ENCODE results near the gene CACNA1H.

DNA sequence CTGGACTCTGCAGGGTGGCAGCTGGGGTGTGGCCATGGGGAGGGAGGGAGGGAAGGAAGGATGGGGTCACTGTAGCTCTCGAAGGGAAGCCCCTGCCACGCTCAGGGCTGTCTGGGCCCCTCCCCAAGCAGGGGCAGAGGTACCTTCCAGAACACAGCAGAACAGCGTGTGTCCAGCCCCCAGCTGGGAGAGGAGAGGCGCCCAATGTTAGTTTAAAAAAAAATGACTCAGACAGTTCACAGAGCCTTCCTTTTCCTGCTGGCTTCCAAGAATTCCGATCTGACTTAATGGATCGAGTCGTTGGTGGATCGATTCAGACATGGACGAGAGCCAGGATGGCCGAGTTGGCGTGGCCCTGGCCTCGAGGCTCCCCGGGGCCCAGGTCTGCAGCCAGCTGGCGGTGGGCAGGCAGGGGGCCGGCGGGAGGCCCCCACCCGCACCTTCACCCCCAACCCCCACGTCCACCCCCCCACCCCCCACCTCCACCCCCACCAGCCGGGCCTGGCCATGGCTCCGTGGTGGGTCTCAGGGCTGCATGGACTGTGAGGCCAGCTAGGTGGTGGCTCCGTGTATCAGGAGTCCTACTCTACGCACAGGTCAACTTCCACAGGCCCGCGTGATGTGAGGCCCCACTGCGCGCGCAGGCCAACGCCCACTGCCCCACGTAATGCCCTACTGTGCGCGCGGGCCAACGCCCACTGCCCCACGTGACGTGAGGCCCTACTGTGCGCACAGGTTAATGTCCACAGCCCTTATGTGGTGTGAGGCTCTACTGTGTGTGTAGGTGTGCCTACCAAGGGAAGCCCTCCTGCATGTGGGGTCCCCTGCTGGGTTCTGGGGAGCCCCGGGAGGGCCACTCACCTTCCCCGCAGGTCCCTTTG, 21.8 kb downstream of the CACNA1H start:
- TF ChIP-seq, protein P1, sequence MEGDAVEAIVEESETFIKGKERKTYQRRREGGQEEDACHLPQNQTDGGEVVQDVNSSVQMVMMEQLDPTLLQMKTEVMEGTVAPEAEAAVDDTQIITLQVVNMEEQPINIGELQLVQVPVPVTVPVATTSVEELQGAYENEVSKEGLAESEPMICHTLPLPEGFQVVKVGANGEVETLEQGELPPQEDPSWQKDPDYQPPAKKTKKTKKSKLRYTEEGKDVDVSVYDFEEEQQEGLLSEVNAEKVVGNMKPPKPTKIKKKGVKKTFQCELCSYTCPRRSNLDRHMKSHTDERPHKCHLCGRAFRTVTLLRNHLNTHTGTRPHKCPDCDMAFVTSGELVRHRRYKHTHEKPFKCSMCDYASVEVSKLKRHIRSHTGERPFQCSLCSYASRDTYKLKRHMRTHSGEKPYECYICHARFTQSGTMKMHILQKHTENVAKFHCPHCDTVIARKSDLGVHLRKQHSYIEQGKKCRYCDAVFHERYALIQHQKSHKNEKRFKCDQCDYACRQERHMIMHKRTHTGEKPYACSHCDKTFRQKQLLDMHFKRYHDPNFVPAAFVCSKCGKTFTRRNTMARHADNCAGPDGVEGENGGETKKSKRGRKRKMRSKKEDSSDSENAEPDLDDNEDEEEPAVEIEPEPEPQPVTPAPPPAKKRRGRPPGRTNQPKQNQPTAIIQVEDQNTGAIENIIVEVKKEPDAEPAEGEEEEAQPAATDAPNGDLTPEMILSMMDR (IDR thresholded peaks at IDR 0.05): no peak
- TF ChIP-seq POLR2A (IDR thresholded peaks at IDR 0.05): no peak

Data from uterus (tissue), 2 donors.